MM.1S (cell line): ENCODE results near the gene PPP1R11.

Experiments used
- DNase-seq: peaks from one replicate; pipeline ENCODE4 v3.0.0-alpha.2; 2015
- H2AFZ ChIP-seq: fragments of 300-600 bp; sonication (generic); 2 replicates; pipeline ENCODE4 v1.6.0; 2016; ENCODE audit warnings: antibody characterized with exemption, low read length
- H3F3A ChIP-seq: fragments of 300-600 bp; sonication (generic); 2 replicates; pipeline ENCODE4 v1.6.1; 2016; ENCODE audit warnings: mild to moderate bottlenecking, antibody characterized with exemption, low read length, moderate library complexity, mixed read lengths; ENCODE audit not compliant: insufficient read depth
- H3K27ac ChIP-seq: fragments of 300-600 bp; sonication (generic); 2 replicates; pipeline ENCODE4 v1.5.1; 2016; ENCODE audit warnings: mild to moderate bottlenecking, low read length
- H3K27me3 ChIP-seq: fragments of 300-600 bp; sonication (generic); replicated peaks from 2 replicates; pipeline ENCODE4 v1.6.0; 2016; ENCODE audit warnings: low read length; ENCODE audit not compliant: insufficient read depth
- H3K36me3 ChIP-seq: fragments of 300-600 bp; sonication (generic); replicated peaks from 2 replicates; pipeline ENCODE4 v1.6.1; 2016; ENCODE audit warnings: mild to moderate bottlenecking, low read length, mixed read lengths; ENCODE audit not compliant: insufficient read depth
- H3K4me1 ChIP-seq: fragments of 300-600 bp; sonication (generic); 2 replicates; pipeline ENCODE4 v1.6.1; 2016; ENCODE audit warnings: low read length, mixed read lengths
- H3K4me2 ChIP-seq: fragments of 300-600 bp; sonication (generic); 2 replicates; pipeline ENCODE4 v1.6.0; 2016; ENCODE audit warnings: low read depth, low read length
- H3K4me3 ChIP-seq: fragments of 300-600 bp; sonication (generic); 2 replicates; pipeline ENCODE4 v1.5.1; 2016; ENCODE audit warnings: low read length, mixed read lengths
- H3K79me2 ChIP-seq: fragments of 300-600 bp; sonication (generic); 2 replicates; pipeline ENCODE4 v1.6.1; 2016; ENCODE audit warnings: mixed run types, low read length, mixed read lengths
- H3K9ac ChIP-seq: fragments of 300-600 bp; sonication (generic); 2 replicates; pipeline ENCODE4 v1.6.1; 2016; ENCODE audit warnings: low read length, mixed read lengths
- H3K9me2 ChIP-seq: fragments of 300-600 bp; sonication (generic); replicated peaks from 2 replicates; pipeline ENCODE4 v1.6.1; 2016; ENCODE audit warnings: mild to moderate bottlenecking, low read length, mixed read lengths; ENCODE audit not compliant: insufficient read depth
- H3K9me3 ChIP-seq: fragments of 300-600 bp; sonication (generic); replicated peaks from 2 replicates; pipeline ENCODE4 v1.6.1; 2016; ENCODE audit warnings: mild to moderate bottlenecking, low read length, mixed read lengths; ENCODE audit not compliant: insufficient read depth
- H4K20me1 ChIP-seq: fragments of 300-600 bp; sonication (generic); 2 replicates; pipeline ENCODE4 v1.6.1; 2016; ENCODE audit warnings: mild to moderate bottlenecking, low read length, moderate library complexity, mixed read lengths; ENCODE audit not compliant: insufficient read depth
- CTCF ChIP-seq: fragments of 300-600 bp; sonication (generic); IDR thresholded peaks from 2 replicates; pipeline ENCODE4 v1.5.1; 2016; ENCODE audit warnings: antibody characterized with exemption, low read length, mixed read lengths
- EZH2 ChIP-seq: fragments of 300-600 bp; sonication (generic); optimal IDR thresholded peaks from 2 replicates; pipeline ENCODE3; 2017; ENCODE audit warnings: low read depth, mild to moderate bottlenecking, antibody characterized with exemption, low read length, mixed read lengths
- EZH2phosphoT487 ChIP-seq: fragments of 300-600 bp; sonication (generic); IDR thresholded peaks from 2 replicates; pipeline ENCODE4 v1.6.1; 2018; ENCODE audit warnings: antibody characterized with exemption, low read length

Gene PPP1R11

DNA sequence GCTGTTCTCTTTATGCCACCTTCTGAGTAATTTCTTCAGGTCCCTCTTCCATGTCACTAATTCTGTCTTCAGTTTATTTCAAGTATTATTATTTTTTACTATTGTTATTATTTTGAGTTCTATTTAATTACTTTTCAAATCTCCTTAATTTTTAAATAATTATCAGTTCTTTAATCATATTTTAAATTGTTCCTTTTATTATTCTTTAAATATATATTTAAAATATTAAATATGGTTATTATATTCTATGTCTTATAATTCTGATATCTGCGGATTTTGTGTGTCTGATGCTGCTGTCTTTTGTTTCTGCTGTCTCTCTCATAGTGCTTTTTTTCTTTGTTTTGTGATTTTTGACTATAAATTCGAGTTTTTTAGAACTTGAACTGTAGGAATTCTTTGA lies 3.7 kb upstream of the PPP1R11 start:
- no peaks in the 10 kb centered on the region for H3K36me3 ChIP-seq
- peaks cover 20% of the 10 kb centered on the region for H3K4me1 ChIP-seq
- H3F3A ChIP-seq, result peaks cover 13% of the 10 kb centered on the region
- H3K27me3 ChIP-seq, result no peaks in the 10 kb centered on the region
- no peak for DNase-seq
- no peaks in the 10 kb centered on the region for H4K20me1 ChIP-seq
- H3K27ac ChIP-seq, result no peak overlapping the region
- TF ChIP-seq EZH2phosphoT487 (no peak), CTCF (no peak), EZH2 (no peak)
- no peak overlapping the region for H3K9ac ChIP-seq
- no peaks in the 10 kb centered on the region for H3K9me2 ChIP-seq
- H3K4me3 ChIP-seq, result no peak overlapping the region
- H3K4me2 ChIP-seq, result no peak overlapping the region
- H3K79me2 ChIP-seq, result peaks cover 36% of the 10 kb centered on the region
- no peak overlapping the region for H2AFZ ChIP-seq
- H3K9me3 ChIP-seq, result no peaks in the 10 kb centered on the region

DNA sequence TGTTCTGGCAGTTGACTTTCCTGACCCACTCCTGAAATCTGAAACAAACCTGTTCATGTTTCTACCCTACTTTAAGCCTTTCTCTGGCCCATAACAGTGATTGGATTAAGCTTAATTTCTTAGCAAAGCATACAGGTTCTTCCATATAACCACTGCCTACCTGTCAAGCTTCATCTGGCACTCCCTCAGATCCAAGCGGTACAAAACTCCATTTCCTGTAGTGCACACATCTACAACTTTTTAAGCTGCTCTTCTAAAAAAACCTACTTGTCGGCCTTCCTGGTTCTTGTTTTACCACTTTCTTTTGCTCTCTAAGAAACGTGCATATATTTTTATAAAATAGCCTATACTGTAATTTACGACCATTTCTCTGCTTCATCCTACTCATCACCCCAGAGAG lies 916 bp upstream of the PPP1R11 start:
- H3K4me3 ChIP-seq, result peak overlapping the region; percentile 71
- no peak for TF ChIP-seq EZH2phosphoT487
- TF ChIP-seq CTCF, result no peak
- TF ChIP-seq EZH2, result no peak
- H3K9ac ChIP-seq, result peak overlapping the region; percentile 68; the same call in 1 of the 2 replicates
- no peaks in the 10 kb centered on the region for H4K20me1 ChIP-seq
- H2AFZ ChIP-seq, result peak overlapping the region; percentile 94
- no peaks in the 10 kb centered on the region for H3K9me3 ChIP-seq
- peak overlapping the region; percentile 83 for H3K4me2 ChIP-seq
- H3K4me1 ChIP-seq, result peaks cover 15% of the 10 kb centered on the region
- H3K9me2 ChIP-seq, result no peaks in the 10 kb centered on the region
- H3F3A ChIP-seq, result peaks cover 13% of the 10 kb centered on the region
- peak overlapping the region; percentile 86; the same call in 1 of the 2 replicates for H3K27ac ChIP-seq
- peak; percentile 15 for DNase-seq
- no peaks in the 10 kb centered on the region for H3K36me3 ChIP-seq
- peaks cover 29% of the 10 kb centered on the region for H3K79me2 ChIP-seq
- H3K27me3 ChIP-seq, result no peaks in the 10 kb centered on the region

- Histone ChIP-seq H3K4me1 (peaks cover 10% of the 10 kb centered on the region; the same call in 1 of the 2 replicates), H3K9me2 (no peaks in the 10 kb centered on the region), H3K4me2 (peak overlapping the region; percentile 63), H3K79me2 (peaks cover 18% of the 10 kb centered on the region), H4K20me1 (no peaks in the 10 kb centered on the region), H3F3A (peaks cover 13% of the 10 kb centered on the region), H3K36me3 (no peaks in the 10 kb centered on the region), H3K9me3 (no peaks in the 10 kb centered on the region), H3K9ac (peak overlapping the region; percentile 64), H3K27ac (peak overlapping the region; percentile 86; the same call in 1 of the 2 replicates), H3K27me3 (no peaks in the 10 kb centered on the region), H2AFZ (peak overlapping the region; percentile 54), H3K4me3 (peak overlapping the region; percentile 73)
- TF ChIP-seq EZH2phosphoT487, result no peak
- TF ChIP-seq CTCF, result no peak
- no peak for TF ChIP-seq EZH2
- DNase-seq, result no peak
Observed at GRCh38 chr6:30067460-30068139, 602 bp downstream of the PPP1R11 start.
